ENCODE results near the gene ERI3.

GRCh38 chr1:44208226-44208625 lies 146.8 kb downstream of the ERI3 start:
- TF ChIP-seq CTCF (IDR thresholded peaks at IDR 0.05) (no peak), POLR2AphosphoS5 (IDR thresholded peaks at IDR 0.05) (no peak), POLR2A (IDR thresholded peaks at IDR 0.05) (no peak), EP300 (IDR thresholded peaks at IDR 0.05; ENCODE audit: low read depth) (no peak)
